Fibroblast of villous mesenchyme (primary cell): ENCODE measurements around the gene UBE2O. TPM values are rescaled to one million over a fixed set of nuclear protein-coding genes. Genes with fewer than 3 reads are reported as not detected.

Experiments
- DNase-seq: peaks from one replicate; pipeline ENCODE4 v3.0.0-alpha.2; 2010; ENCODE audit warnings: low read depth
- H3K4me3 ChIP-seq: 2 replicates; pipeline ENCODE4 v1.5.1; 2011; ENCODE audit warnings: low read depth, mild to moderate bottlenecking, low read length
- CTCF ChIP-seq: IDR thresholded peaks from 2 replicates; pipeline ENCODE4 v1.5.1; 2012; ENCODE audit warnings: low read depth, mild to moderate bottlenecking, low read length; ENCODE audit not compliant: insufficient read depth
- total RNA-seq: library from RNA; depleted of rRNA; stranded (reverse); fragments of >200 nt; gene quantifications from 2 replicates; pipeline ENCODE4 v1.2.3, GENCODE V29; 2012

UBE2O gene
- total RNA-seq, 1 donor, result 25.9 TPM

GRCh38 chr17:76487451-76488192 is 34.7 kb upstream of the UBE2O start:
- H3K4me3 ChIP-seq, result no peak overlapping the region
- no peak for DNase-seq
- TF ChIP-seq CTCF, result no peak

GRCh38 chr17:76485569-76485968 is 32.6 kb upstream of the UBE2O start:
- no peak overlapping the region for H3K4me3 ChIP-seq
- no peak for DNase-seq
- no peak for TF ChIP-seq CTCF

GRCh38 chr17:76484228-76484725 is 31.3 kb upstream of the UBE2O start:
- no peak for DNase-seq
- no peak overlapping the region for H3K4me3 ChIP-seq
- TF ChIP-seq CTCF, result no peak

- TF ChIP-seq CTCF, result no peak
- no peak for DNase-seq
These were observed 28.2 kb upstream of the UBE2O start for GRCh38 chr17:76481071-76481655.

GRCh38 chr17:76480632-76481031 is 27.7 kb upstream of the UBE2O start:
- TF ChIP-seq CTCF, result no peak
- DNase-seq, result no peak
- H3K4me3 ChIP-seq, result no peak overlapping the region

More at GRCh38 chr17:76481071-76481655, 28.2 kb upstream of the UBE2O start:
- no peak overlapping the region for H3K4me3 ChIP-seq

GRCh38 chr17:76479515-76480060 is 26.6 kb upstream of the UBE2O start:
- H3K4me3 ChIP-seq, result no peak overlapping the region
- no peak for TF ChIP-seq CTCF
- DNase-seq, result no peak
